Uterus (tissue), 4 donors: ENCODE results near the gene KLF13. TPM values are rescaled to one million over a fixed set of nuclear protein-coding genes. Genes with fewer than 3 reads are reported as not detected.

ENCODE experiments used
- DNase-seq, 2 donors: peaks; one replicate each; pipeline ENCODE4 v3.0.0-alpha.2; 2019 to 2020
- H3K27ac ChIP-seq, 2 donors: fragments of 200-600 bp; sonication (generic); 1 replicate in 1 of 2; 2 replicates in 1 of 2; pipeline ENCODE4 v1.5.1; 2016 to 2018
- H3K27me3 ChIP-seq, 2 donors: fragments of 200-600 bp; sonication (generic); one replicate each; pipeline ENCODE4 v1.5.1; 2018 to 2019; ENCODE audit warnings: control low read depth in 1 of 2
- H3K36me3 ChIP-seq, 2 donors: fragments of 200-600 bp; sonication (generic); one replicate each; pipeline ENCODE4 v1.5.1; 2019; ENCODE audit warnings: control low read depth in 1 of 2
- H3K4me1 ChIP-seq, 2 donors: fragments of 200-600 bp; sonication (generic); one replicate each; pipeline ENCODE4 v1.5.1; 2018 to 2019; ENCODE audit warnings: control low read depth in 1 of 2
- H3K4me3 ChIP-seq, 2 donors: fragments of 200-600 bp; sonication (generic); 1 replicate in 1 of 2; 2 replicates in 1 of 2; pipeline ENCODE4 v1.5.1; 2018 to 2019; ENCODE audit warnings: mild to moderate bottlenecking in 1 of 2
- H3K9me3 ChIP-seq, 2 donors: fragments of 200-600 bp; sonication (generic); one replicate each; pipeline ENCODE4 v1.5.1; 2019; ENCODE audit warnings: control low read depth in 1 of 2
- POLR2A ChIP-seq, 2 donors: fragments of 450-650 bp; IDR thresholded peaks; one replicate each; pipeline ENCODE4 v1.6.1; 2016; ENCODE audit warnings: antibody characterized with exemption in 2 of 2, mild to moderate bottlenecking in 1 of 2, moderate library complexity in 1 of 2
- intact Hi-C: fragments of 100-400 bp; cut with DNase I; formaldehyde crosslinking; loops from one replicate; pipeline ENCODE4 v1.15.1; 2023; ENCODE audit warnings: low total_unique reads
- total RNA-seq, 4 donors: library from RNA; depleted of rRNA in 3 of 4; stranded (reverse); fragments of >200 nt in 3 of 4; gene quantifications; one replicate each; pipeline versions ENCODE4 v1.1.0 to v1.2.4, GENCODE V29; 2014 to 2023
- TF ChIP-seq, protein P1 (sequence below), 4 experiments: fragments of 200-600 bp in 2 of 4; fragments of 450-650 bp in 2 of 4; sonication (generic) in 2 of 4; IDR thresholded peaks; one replicate each; pipeline ENCODE4 v1.5.1; 2016 to 2019; ENCODE audit warnings: antibody characterized with exemption in 4 of 4, mild to moderate bottlenecking in 2 of 4, moderate library complexity in 1 of 4
- donor health status: DM: yes; HTN: yes; CAD: no.

KLF13 gene
- total RNA-seq, 4 donors from 2014 or later = 20.2 to 58.8 (median 25.7) TPM

DNA sequence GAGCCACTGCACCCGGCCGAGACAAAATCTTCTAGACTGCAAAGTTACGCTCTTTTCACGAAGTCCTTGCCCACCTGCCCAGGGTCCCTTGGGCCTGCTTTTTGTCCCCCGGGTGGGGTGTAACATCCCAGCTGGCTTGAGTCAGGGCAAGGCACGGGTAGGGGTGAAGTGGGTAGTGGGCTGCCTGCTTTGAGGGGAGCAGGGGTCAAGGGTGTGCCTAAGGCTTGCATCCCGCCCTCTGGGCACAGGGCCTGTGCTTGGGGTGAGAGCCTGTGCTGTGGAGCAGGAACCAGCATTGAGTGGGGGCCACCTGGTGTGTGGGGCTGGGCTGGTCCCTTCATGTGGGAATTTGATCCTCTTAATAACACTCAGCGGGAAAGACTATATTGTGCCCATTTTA is 74.6 kb downstream of the KLF13 start:
- DNase-seq = no peak
- Histone ChIP-seq H3K4me1 (peaks cover 0 to 6% of the 10 kb centered on the region in 2 donors), H3K27ac (no peak overlapping the region), H3K9me3 (no peaks in the 10 kb centered on the region), H3K27me3 (no peaks in the 10 kb centered on the region), H3K36me3 (no peaks in the 10 kb centered on the region), H3K4me3 (no peak overlapping the region)
- intact Hi-C loops = no loop called here
- no peak for TF ChIP-seq POLR2A (IDR thresholded peaks at IDR 0.05)
- TF ChIP-seq, protein P1, sequence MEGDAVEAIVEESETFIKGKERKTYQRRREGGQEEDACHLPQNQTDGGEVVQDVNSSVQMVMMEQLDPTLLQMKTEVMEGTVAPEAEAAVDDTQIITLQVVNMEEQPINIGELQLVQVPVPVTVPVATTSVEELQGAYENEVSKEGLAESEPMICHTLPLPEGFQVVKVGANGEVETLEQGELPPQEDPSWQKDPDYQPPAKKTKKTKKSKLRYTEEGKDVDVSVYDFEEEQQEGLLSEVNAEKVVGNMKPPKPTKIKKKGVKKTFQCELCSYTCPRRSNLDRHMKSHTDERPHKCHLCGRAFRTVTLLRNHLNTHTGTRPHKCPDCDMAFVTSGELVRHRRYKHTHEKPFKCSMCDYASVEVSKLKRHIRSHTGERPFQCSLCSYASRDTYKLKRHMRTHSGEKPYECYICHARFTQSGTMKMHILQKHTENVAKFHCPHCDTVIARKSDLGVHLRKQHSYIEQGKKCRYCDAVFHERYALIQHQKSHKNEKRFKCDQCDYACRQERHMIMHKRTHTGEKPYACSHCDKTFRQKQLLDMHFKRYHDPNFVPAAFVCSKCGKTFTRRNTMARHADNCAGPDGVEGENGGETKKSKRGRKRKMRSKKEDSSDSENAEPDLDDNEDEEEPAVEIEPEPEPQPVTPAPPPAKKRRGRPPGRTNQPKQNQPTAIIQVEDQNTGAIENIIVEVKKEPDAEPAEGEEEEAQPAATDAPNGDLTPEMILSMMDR (IDR thresholded peaks at IDR 0.05) = no peak

- DNase-seq = no peak
- Histone ChIP-seq H3K36me3 (no peaks in the 10 kb centered on the region), H3K27ac (peak overlapping the region; percentile 22 to 61), H3K4me3 (no peak overlapping the region), H3K9me3 (no peaks in the 10 kb centered on the region), H3K4me1 (peaks cover 0 to 6% of the 10 kb centered on the region in 2 donors), H3K27me3 (no peaks in the 10 kb centered on the region)
- TF ChIP-seq, protein P1 (IDR thresholded peaks at IDR 0.05) = no peak
- no peak for TF ChIP-seq POLR2A (IDR thresholded peaks at IDR 0.05)
- intact Hi-C loops = no loop called here
Observed at GRCh38 chr15:31402003-31402402, 75.4 kb downstream of the KLF13 start.

DNA sequence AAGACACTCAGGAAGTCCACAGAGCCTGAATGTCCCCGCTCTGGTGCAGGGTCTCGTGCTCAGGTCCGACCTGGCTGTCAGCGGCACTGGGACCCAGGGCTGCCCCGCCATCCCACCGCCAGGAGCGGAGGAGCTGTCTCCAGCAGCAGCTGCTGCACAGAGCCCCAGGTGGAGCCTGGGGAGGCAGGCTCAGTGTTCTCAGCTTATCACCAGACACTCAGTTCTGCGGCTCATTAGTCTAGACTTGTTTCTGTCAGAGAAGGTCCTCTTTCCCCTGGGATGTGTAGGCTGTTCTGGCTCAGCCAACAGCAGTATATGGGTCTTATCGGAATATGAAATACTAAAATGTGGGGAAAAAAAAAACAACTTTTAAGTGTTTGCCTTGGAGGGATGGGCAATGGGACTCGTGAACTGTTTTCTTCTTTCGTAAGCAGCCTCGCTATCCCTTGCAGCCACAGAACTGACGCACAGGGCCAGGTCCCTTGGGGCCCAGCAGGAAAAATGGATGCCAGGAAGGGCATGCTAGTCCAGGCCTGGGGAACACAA is 75.9 kb downstream of the KLF13 start:
- H3K4me3 ChIP-seq = no peak overlapping the region
- H3K36me3 ChIP-seq = no peaks in the 10 kb centered on the region
- H3K4me1 ChIP-seq = peaks cover 0 to 3% of the 10 kb centered on the region in 2 donors
- peak in 1 of 2 donors; percentile 58 for DNase-seq
- H3K27ac ChIP-seq = peak overlapping the region; percentile 35 to 61
- no peaks in the 10 kb centered on the region for H3K9me3 ChIP-seq
- H3K27me3 ChIP-seq = no peaks in the 10 kb centered on the region
- no peak for TF ChIP-seq POLR2A (IDR thresholded peaks at IDR 0.05)
- TF ChIP-seq, protein P1 (IDR thresholded peaks at IDR 0.05) = no peak
- intact Hi-C loops = no loop called here

DNA sequence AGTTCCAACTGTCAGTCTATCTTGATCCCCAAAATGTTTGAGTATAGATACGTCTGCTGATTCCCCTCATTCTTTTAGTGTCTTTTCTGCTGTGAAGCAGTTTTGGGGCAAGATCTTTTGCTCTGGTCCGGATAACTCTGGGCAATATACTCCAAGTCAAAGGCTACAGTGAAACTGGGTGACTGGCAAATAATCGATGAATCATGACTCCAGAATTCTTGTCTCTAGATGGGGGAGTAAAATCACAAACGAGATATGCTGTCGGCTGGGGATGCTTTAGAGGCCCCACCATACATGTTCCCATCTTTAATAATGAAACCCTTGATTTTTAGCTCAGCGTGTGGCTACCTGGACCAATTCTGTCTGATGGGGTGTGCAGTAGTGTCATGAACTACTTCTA is 76.5 kb downstream of the KLF13 start:
- Histone ChIP-seq H3K36me3 (no peaks in the 10 kb centered on the region), H3K27me3 (no peaks in the 10 kb centered on the region), H3K4me3 (no peak overlapping the region), H3K27ac (peak overlapping the region; percentile 35 to 57), H3K4me1 (no peaks in the 10 kb centered on the region), H3K9me3 (no peaks in the 10 kb centered on the region)
- intact Hi-C loops = no loop called here
- TF ChIP-seq, protein P1 (IDR thresholded peaks at IDR 0.05) = no peak
- TF ChIP-seq POLR2A (IDR thresholded peaks at IDR 0.05) = no peak
- DNase-seq = no peak

DNA sequence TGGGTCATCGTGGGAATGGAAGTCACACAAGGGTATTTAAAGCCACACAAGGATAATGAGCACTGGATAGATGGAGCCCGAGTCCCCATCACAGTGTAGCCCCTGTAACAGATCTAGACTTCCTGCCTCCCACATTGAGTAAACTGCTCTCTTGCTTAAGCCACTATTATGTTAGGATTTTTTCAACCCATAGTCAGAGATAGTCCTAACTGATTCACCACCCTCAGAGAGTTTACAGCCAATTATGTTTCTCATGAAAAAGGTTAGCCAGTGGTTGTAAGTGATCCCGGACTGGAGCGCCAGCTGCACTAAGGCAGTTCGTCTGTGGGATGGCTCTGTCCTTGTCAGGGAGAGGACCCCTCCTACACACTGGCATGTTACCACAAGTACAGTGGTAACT is 77.0 kb downstream of the KLF13 start:
- Histone ChIP-seq H3K27ac (no peak overlapping the region), H3K4me3 (no peak overlapping the region), H3K36me3 (no peaks in the 10 kb centered on the region), H3K27me3 (no peaks in the 10 kb centered on the region), H3K9me3 (no peaks in the 10 kb centered on the region), H3K4me1 (no peaks in the 10 kb centered on the region)
- intact Hi-C loops = no loop called here
- DNase-seq = no peak
- TF ChIP-seq POLR2A (IDR thresholded peaks at IDR 0.05) = no peak
- TF ChIP-seq, protein P1 (IDR thresholded peaks at IDR 0.05) = no peak
